Mesenchymal stem cell (in vitro differentiated cells and primary cell): ENCODE data around the gene KCTD11.
"Not testable (repeated sequence)": the region's sequence is repeated elsewhere in the genome, so short reads cannot be mapped to it uniquely, and the experiment has no call there.

Experiments
- DNase-seq: peaks from one replicate; pipeline ENCODE4 v3.0.0-alpha.2; 2013
- H2AFZ ChIP-seq: one replicate; pipeline ENCODE4 v1.6.1; 2013; ENCODE audit warnings: low read depth, mild to moderate bottlenecking, control low read depth, inconsistent platforms, low read length, moderate library complexity
- H2AK5ac ChIP-seq: 2 replicates; pipeline ENCODE4 v1.6.1; 2013; ENCODE audit warnings: low read length, moderate library complexity, mild to moderate bottlenecking, inconsistent platforms; ENCODE audit not compliant: severe bottlenecking
- H2BK120ac ChIP-seq: one replicate; pipeline ENCODE4 v1.6.1; 2013; ENCODE audit warnings: low read depth, mild to moderate bottlenecking, inconsistent platforms, low read length, moderate library complexity
- H2BK12ac ChIP-seq, 2 experiments: one replicate each; pipeline ENCODE4 v1.6.1; 2013; ENCODE audit warnings: inconsistent platforms in 2 of 2, low read length in 2 of 2, mild to moderate bottlenecking in 2 of 2, moderate library complexity in 2 of 2, control low read depth in 1 of 2
- H2BK15ac ChIP-seq: one replicate; pipeline ENCODE4 v1.6.1; 2013; ENCODE audit warnings: mild to moderate bottlenecking, low read depth, inconsistent platforms; ENCODE audit not compliant: poor library complexity, severe bottlenecking
- H2BK5ac ChIP-seq: 2 replicates; pipeline ENCODE4 v1.6.1; 2013; ENCODE audit warnings: low read depth, mild to moderate bottlenecking, low read length, control low read depth, inconsistent platforms; ENCODE audit not compliant: poor library complexity, severe bottlenecking
- H3K14ac ChIP-seq, 2 experiments: one replicate each; pipeline ENCODE4 v1.6.1; 2013; ENCODE audit warnings: inconsistent platforms in 2 of 2, low read length in 2 of 2, control low read depth in 1 of 2, mild to moderate bottlenecking in 1 of 2, moderate library complexity in 1 of 2
- H3K18ac ChIP-seq, 2 experiments: one replicate each; pipeline ENCODE4 v1.6.1; 2013; ENCODE audit warnings: inconsistent platforms in 2 of 2, low read length in 2 of 2, control low read depth in 1 of 2, low read depth in 1 of 2, mild to moderate bottlenecking in 1 of 2
- H3K23ac ChIP-seq, 2 experiments: one replicate each; pipeline ENCODE4 v1.6.1; 2013; ENCODE audit warnings: inconsistent platforms in 2 of 2, low read length in 2 of 2, mild to moderate bottlenecking in 2 of 2, moderate library complexity in 2 of 2, control low read depth in 1 of 2
- H3K27ac ChIP-seq: 2 replicates; pipeline ENCODE4 v1.5.1; 2013; ENCODE audit warnings: mild to moderate bottlenecking, moderate library complexity, low read length, control low read depth, inconsistent platforms; ENCODE audit not compliant: poor library complexity, severe bottlenecking
- H3K27me3 ChIP-seq, 2 experiments: 2 replicates each; pipeline versions ENCODE4 v1.6.1 to v1.7.0; 2013; ENCODE audit warnings: low read length in 2 of 2, mild to moderate bottlenecking in 2 of 2, moderate library complexity in 2 of 2, control low read depth in 1 of 2, inconsistent platforms in 1 of 2; ENCODE audit not compliant: control insufficient read depth in 1 of 2, insufficient read depth in 1 of 2
- H3K36me3 ChIP-seq, 2 experiments: 2 replicates each; pipeline versions ENCODE4 v1.6.1 to v1.7.0; 2013; ENCODE audit warnings: low read length in 2 of 2, control low read depth in 1 of 2, inconsistent platforms in 1 of 2, low read depth in 1 of 2, mild to moderate bottlenecking in 1 of 2; ENCODE audit not compliant: insufficient read depth in 2 of 2, control insufficient read depth in 1 of 2
- H3K4ac ChIP-seq, 2 experiments: one replicate each; pipeline ENCODE4 v1.6.1; 2013; ENCODE audit warnings: inconsistent platforms in 2 of 2, low read length in 2 of 2, mild to moderate bottlenecking in 2 of 2, moderate library complexity in 2 of 2, control low read depth in 1 of 2, low read depth in 1 of 2
- H3K4me1 ChIP-seq: 2 replicates; pipeline ENCODE4 v1.6.1; 2013; ENCODE audit warnings: low read depth, low read length, control low read depth; ENCODE audit not compliant: control insufficient read depth, insufficient read depth
- H3K4me2 ChIP-seq: 2 replicates; pipeline ENCODE4 v1.6.1; 2013; ENCODE audit warnings: low read length, mild to moderate bottlenecking, inconsistent platforms; ENCODE audit not compliant: poor library complexity, severe bottlenecking
- H3K4me3 ChIP-seq, 2 experiments: 2 replicates each; pipeline versions ENCODE4 v1.5.1 to v1.7.0; 2013; ENCODE audit warnings: low read length in 2 of 2, mild to moderate bottlenecking in 2 of 2, control low read depth in 1 of 2, low read depth in 1 of 2; ENCODE audit not compliant: insufficient read depth in 1 of 2
- H3K79me1 ChIP-seq: replicated peaks from 2 replicates; pipeline ENCODE4 v1.6.1; 2013; ENCODE audit warnings: mild to moderate bottlenecking, control low read depth, low read length, inconsistent platforms; ENCODE audit not compliant: poor library complexity, severe bottlenecking
- H3K9ac ChIP-seq: 2 replicates; pipeline ENCODE4 v1.7.0; 2013; ENCODE audit warnings: mild to moderate bottlenecking, low read length, moderate library complexity
- H3K9me3 ChIP-seq: 2 replicates; pipeline ENCODE4 v1.7.0; 2013; ENCODE audit warnings: mild to moderate bottlenecking, low read length; ENCODE audit not compliant: control insufficient read depth
- H4K8ac ChIP-seq: one replicate; pipeline ENCODE4 v1.6.1; 2013; ENCODE audit warnings: inconsistent platforms, mild to moderate bottlenecking, low read length, moderate library complexity
- H4K91ac ChIP-seq: one replicate; pipeline ENCODE4 v1.6.1; 2013; ENCODE audit warnings: mild to moderate bottlenecking, low read length, inconsistent platforms
- WGBS: methylation state at CpG from one replicate; pipeline ENCODE4 v1.1.7; 2013; ENCODE audit warnings: mixed read lengths; 5-methylcytosine and 5-hydroxymethylcytosine counted together

KCTD11 gene

DNA sequence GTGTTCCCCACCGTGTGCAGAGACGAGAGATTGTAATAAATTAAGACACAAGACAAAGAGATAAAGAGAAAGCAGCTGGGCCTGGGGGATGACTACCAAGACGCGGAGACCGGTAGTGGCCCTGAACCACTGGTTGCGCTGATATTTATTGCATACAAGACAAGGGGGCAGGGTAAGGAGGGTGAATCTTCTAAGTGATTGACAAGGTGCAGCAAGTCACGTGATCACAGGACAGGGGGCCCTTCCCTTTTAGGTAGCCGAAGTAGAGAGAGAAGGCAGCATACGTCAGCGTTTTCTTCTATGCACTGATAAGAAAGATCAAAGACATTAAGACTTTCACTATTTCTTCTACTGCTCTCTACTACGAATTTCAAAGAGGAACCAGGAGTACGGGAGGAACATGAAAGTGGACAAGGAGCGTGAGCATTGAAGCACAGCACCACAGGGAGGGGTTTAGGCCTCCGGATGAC, 19.3 kb upstream of the KCTD11 start:
- peaks cover 9 to 31% of the 10 kb centered on the region in 2 experiments for H3K27me3 ChIP-seq
- H2BK15ac ChIP-seq, H3K79me1 ChIP-seq, H4K8ac ChIP-seq, H3K23ac ChIP-seq, DNase-seq, H4K91ac ChIP-seq, H3K36me3 ChIP-seq, H3K18ac ChIP-seq, H3K4me3 ChIP-seq, H3K4ac ChIP-seq, H2BK12ac ChIP-seq, H3K27ac ChIP-seq, H3K14ac ChIP-seq, H2BK120ac ChIP-seq, H3K9ac ChIP-seq, H2AK5ac ChIP-seq, H2BK5ac ChIP-seq, H3K4me2 ChIP-seq, H3K9me3 ChIP-seq, H2AFZ ChIP-seq: not testable (repeated sequence)
- H3K4me1 ChIP-seq = peaks cover 11% of the 10 kb centered on the region
- WGBS = 74% methylated on average over 14 of the region's 14 CpGs

DNA sequence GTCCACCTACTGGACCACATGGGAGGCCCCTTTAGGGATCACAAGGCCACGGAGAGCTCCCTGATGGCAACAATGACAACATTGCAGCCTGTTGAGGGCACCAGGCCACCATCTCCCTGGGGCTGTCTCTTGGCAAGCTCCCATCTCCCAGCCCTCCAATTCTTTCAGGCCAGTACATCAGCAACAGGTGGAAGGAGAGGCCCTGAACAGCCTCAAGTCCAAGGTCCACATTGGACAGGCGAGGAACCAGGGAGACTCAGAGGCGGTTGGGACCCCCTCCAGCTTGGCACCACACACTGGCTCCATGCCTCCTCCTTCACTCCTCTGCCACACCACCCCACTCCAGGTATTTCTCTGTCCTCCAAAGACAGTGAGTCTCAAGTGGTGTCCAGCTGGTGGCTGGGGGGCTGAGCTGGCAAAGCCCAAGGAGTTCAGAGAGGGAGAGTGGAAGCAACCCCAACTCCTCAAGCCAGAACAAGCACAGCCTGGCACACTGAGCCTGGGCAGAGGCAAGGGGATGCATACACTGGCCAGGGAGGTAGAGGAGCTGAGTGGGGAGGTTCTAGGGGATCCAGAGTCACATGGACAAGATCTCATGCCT, 16.9 kb upstream of the KCTD11 start:
- no peak overlapping the region for H4K91ac ChIP-seq
- H2BK12ac ChIP-seq = no peak overlapping the region
- H4K8ac ChIP-seq = no peak overlapping the region
- no peaks in the 10 kb centered on the region for H3K36me3 ChIP-seq
- H3K4ac ChIP-seq = no peak overlapping the region
- H3K4me2 ChIP-seq = no peak overlapping the region
- no peaks in the 10 kb centered on the region for H3K9me3 ChIP-seq
- no peak overlapping the region for H3K4me3 ChIP-seq
- H3K23ac ChIP-seq = no peak overlapping the region
- 98% methylated on average over 3 of the region's 3 CpGs for WGBS
- peaks cover 9 to 35% of the 10 kb centered on the region in 2 experiments for H3K27me3 ChIP-seq
- no peak overlapping the region for H3K18ac ChIP-seq
- H2BK5ac ChIP-seq = no peak overlapping the region
- DNase-seq = no peak
- no peak overlapping the region for H2BK15ac ChIP-seq
- H3K14ac ChIP-seq = no peak overlapping the region
- H3K27ac ChIP-seq = no peak overlapping the region
- no peak overlapping the region for H2AK5ac ChIP-seq
- no peak overlapping the region for H2BK120ac ChIP-seq
- no peak overlapping the region for H3K9ac ChIP-seq
- H3K4me1 ChIP-seq = peaks cover 8% of the 10 kb centered on the region
- H2AFZ ChIP-seq = no peak overlapping the region
- no peaks in the 10 kb centered on the region for H3K79me1 ChIP-seq

DNA sequence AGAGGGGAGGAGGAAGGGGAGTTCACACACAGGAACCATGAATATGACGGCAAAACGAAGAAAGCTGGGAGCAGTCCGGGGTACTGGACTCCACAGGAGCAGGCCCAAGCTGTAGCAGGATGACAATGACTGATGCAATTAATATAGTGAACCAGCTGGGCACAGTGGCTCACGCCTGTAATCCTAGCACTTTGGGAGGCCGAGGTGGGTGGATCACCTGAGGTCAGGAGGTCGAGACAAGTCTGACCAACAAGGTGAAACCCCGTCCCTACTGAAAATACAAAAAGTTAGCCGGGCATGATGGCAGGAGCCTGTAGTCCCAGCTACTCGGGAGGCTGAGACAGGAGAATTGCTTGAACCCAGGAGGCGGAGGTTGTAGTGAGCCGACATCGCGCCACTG, 16.2 kb upstream of the KCTD11 start:
- not testable (repeated sequence) for H4K8ac ChIP-seq, H3K18ac ChIP-seq, H2BK120ac ChIP-seq, H2AFZ ChIP-seq, H3K4me3 ChIP-seq, H2BK12ac ChIP-seq, H3K27ac ChIP-seq, H2BK5ac ChIP-seq, H3K14ac ChIP-seq, H3K79me1 ChIP-seq, H2BK15ac ChIP-seq, H2AK5ac ChIP-seq, DNase-seq, H3K23ac ChIP-seq, H3K9ac ChIP-seq, H3K4ac ChIP-seq, H3K4me1 ChIP-seq, H3K36me3 ChIP-seq, H3K9me3 ChIP-seq, H3K4me2 ChIP-seq, H4K91ac ChIP-seq
- H3K27me3 ChIP-seq = peaks cover 9 to 38% of the 10 kb centered on the region in 2 experiments
- 92% methylated on average over 13 of the region's 13 CpGs for WGBS

DNA sequence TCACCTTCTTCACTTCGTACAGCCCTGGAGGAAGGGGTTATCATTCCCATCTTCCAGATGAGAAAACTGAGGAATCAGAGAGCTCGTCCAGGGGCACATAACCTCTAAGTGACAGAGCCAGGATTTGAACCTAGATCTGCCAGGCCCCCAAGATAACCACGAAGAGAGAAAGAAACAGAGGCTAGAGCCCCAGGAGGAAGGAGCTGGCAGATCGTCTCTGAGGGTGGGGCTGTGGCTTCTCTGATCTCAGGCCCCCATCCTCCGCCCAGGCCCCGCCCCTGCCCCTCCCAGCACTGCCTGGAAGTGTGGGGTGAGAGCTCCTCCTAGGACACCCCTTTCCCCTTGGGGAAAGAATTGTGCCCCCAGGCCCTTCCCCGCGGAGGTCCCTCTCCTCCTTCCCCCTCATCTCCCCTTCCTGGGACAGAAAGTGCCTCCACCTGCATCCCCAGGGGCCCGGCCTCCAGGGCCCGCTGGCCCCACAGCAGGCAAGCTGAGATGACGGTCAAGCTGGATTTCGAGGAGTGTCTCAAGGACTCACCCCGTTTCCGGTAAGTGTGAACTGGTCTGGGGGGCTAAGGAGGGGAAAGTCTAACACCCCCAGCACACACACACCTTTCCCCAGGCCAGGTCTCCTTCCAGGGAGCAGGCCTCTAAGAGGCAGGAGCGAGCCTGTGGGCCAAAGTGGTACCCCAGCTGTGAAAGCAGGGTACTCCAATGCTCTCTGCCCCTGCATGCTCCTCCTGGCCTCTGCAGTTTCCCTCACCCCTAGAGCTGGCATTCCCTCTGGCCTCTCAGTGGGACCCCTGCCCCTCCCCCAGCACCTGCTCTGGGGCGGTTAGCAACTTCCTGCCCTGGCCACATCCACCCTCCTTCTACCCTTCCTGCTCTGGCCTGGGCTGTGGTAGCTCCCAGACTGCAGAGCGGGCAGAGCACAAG, 15.5 kb upstream of the KCTD11 start, which contains the start of gene ACAP1:
TSS of gene ACAP1 (plus strand) at position 290 of the 936 bp plus-strand sequence. CDS start at position 496, 206 bp downstream.
- WGBS = 51% methylated on average over 8 of the region's 17 CpGs

More for the DNA sequence above, 15.5 kb upstream of the KCTD11 start, which contains the start of gene ACAP1:
- Histone ChIP-seq H2BK5ac (no peak within 1 kb of the TSS), H3K4me3 (no peak within 1 kb of the TSS), H3K79me1 (no peaks in the 10 kb centered on the region), H3K23ac (no peak within 1 kb of the TSS), H3K9me3 (no peaks in the 10 kb centered on the region), H4K8ac (no peak within 1 kb of the TSS), H3K36me3 (no peaks in the 10 kb centered on the region), H3K14ac (no peak within 1 kb of the TSS), H2BK120ac (no peak within 1 kb of the TSS), H3K9ac (no peak within 1 kb of the TSS), H2BK12ac (no peak within 1 kb of the TSS), H3K27ac (no peak within 1 kb of the TSS), H2AFZ (no peak within 1 kb of the TSS), H3K27me3 (peaks cover 11 to 45% of the 10 kb centered on the region in 2 experiments), H3K4me2 (no peak within 1 kb of the TSS), H3K4ac (no peak within 1 kb of the TSS), H3K4me1 (peaks cover 2% of the 10 kb centered on the region), H3K18ac (no peak within 1 kb of the TSS), H4K91ac (no peak within 1 kb of the TSS), H2AK5ac (no peak within 1 kb of the TSS), H2BK15ac (no peak within 1 kb of the TSS)
- DNase-seq = no peak
